ENCODE data around the gene GK2.

- no peak for TF ChIP-seq POLR2A (IDR thresholded peaks at IDR 0.05; ENCODE audit: low read depth, low read length)
- no peak for TF ChIP-seq TAF1 (IDR thresholded peaks at IDR 0.05; ENCODE audit: low read depth, low read length)
- TF ChIP-seq POLR2AphosphoS5 (IDR thresholded peaks at IDR 0.05; ENCODE audit: low read depth, low read length): no peak
- TF ChIP-seq PAX5 (IDR thresholded peaks at IDR 0.05; ENCODE audit: insufficient read depth, low read length, severe bottlenecking): no peak
- TF ChIP-seq SPI1 (IDR thresholded peaks at IDR 0.05; ENCODE audit: low read depth, low read length): no peak
- TF ChIP-seq POU2F2 (IDR thresholded peaks at IDR 0.05; ENCODE audit: low read depth, low read length): no peak
These were observed 37.3 kb upstream of the GK2 start for GRCh38 chr4:79445371-79445781.

Measured in GM12891 (cell line).